Right forelimb (tissue), 1 donor: Measurements from ENCODE around the gene PCBP2.
"Not testable (repeated sequence)": the region's sequence is repeated elsewhere in the genome, so short reads cannot be mapped to it uniquely, and the experiment has no call there.

Experiments
- DNase-seq: peaks from one replicate; pipeline ENCODE4 v3.0.0-alpha.2; 2018

Gene PCBP2

GRCh38 chr12:53441040-53441833, 10.7 kb upstream of the PCBP2 start, which contains the start of gene PRR13:
TSS of gene PRR13 (plus strand) at chr12:53441734. CDS start at chr12:53442715, 981 bp downstream.
- DNase-seq: peak; percentile 99

GRCh38 chr12:53443955-53444354, 7.9 kb upstream of the PCBP2 start:
- no peak for DNase-seq

GRCh38 chr12:53444593-53445325, 7.1 kb upstream of the PCBP2 start:
- DNase-seq: not testable (repeated sequence)

DNA sequence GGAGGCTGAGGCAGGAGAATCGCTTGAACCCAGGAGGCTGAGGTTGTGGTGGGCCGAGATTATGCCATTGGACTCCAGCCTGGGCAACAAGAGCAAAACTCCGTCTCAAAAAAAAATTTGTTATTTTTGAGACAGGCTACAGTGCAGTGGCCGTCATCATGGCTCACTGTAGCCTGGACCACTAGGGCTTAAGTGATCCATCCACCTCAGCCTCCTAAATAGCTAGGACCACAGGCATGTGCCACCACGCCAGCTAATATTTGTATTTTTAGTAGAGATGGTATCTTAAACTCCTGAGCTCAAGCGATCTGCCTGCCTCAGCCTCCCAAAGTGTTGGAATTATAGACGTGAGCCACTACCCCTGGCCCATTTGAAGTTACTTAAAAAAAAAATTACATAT, 966 bp upstream of the PCBP2 start:
- no peak for DNase-seq

GRCh38 chr12:53452159-53453077, 516 bp downstream of the PCBP2 start:
- peak; percentile 94 for DNase-seq

DNA sequence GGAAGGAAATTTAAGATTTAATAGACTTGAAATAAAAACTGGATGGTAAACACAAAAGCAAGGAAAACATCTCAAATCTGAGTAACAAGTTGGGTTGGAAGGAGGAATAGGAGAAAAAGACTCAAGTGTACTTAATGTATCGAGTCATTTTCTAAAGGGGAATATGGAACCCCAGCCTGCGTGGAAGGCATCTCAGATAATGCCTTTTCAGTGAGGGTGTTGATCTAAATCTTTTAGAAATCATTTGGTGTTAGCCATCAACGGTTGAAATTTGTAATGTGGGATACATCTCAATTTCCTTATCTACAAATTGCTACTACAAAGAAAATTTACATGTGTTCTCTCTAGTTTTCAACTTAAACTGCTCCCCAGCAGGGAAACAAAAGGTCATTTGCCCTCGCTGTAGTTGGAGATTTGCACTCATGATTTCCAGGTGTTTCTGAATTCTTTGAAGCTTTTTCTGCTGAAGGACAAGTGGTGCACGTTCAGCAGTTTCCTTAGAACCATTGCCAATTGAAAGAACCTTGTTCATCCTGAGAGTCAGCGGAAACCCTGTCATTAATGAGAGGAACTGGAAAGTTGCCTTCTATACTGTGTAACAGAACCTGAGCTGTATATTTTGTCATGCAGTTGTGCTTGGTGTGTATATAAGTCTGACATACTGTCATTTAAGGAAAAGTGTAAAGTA, 2.2 kb downstream of the PCBP2 start:
- DNase-seq: no peak

- no peak for DNase-seq
Observed at GRCh38 chr12:53454707-53455106, 2.8 kb downstream of the PCBP2 start.

GRCh38 chr12:53456654-53457366, 4.9 kb downstream of the PCBP2 start:
- DNase-seq: no peak

DNA sequence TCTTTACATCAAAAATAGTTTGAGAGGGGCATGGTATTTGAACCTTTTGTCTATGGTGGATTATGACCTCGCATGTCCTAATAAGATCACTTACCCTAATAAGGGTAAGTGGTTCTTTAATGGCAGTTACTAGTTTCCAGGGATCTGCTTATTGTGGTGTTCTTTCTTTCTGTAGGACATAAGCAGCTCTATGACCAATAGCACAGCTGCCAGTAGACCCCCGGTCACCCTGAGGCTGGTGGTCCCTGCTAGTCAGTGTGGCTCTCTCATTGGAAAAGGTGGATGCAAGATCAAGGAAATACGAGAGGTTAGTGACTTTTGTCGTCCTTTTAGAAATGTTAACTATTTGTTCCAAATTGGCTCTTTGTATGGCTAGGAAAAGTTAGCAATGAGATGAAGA, 7.2 kb downstream of the PCBP2 start:
- DNase-seq: no peak

- no peak for DNase-seq
Observed at GRCh38 chr12:53461059-53461458, 9.2 kb downstream of the PCBP2 start.

- no peak for DNase-seq
Observed at GRCh38 chr12:53461591-53461990, 9.7 kb downstream of the PCBP2 start.

- DNase-seq: no peak
Observed at GRCh38 chr12:53462935-53463334, 11.0 kb downstream of the PCBP2 start.

DNA sequence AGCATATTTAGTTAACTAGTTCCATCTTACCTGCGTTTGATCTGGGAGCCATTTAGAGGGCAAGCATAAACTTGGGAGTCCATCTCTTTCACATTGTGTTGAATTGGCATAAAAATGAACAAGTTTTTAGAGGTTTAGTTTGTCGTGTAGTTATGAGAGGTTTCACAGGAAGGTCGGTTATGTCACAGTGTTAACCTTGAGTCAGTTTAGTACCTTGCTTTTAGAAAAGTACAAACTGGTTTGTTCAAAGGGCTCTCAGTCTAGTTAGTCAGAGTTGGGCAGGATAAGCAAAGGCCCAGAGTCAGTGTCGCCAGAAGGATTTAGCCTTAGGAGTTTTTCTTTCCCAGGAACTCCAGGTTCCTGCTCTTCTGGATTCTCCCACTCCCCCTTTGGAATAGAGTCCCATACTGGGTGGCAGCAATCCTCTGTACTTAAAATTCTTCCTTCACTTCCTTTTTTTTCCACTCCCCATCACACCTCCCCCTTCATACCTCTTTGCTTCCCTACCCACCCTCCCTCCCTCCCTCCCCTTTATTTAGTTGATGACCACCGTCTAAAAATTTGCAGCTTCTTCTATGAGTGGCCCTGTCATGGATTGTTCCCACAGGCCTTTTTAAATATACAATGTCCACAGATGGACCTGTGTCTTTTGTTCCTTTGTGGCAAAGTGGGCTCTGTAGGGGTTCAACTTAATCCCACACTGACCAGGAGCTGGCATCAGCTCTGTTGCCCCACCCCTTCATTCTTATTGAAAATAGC, 12.1 kb downstream of the PCBP2 start:
- DNase-seq: no peak

- no peak for DNase-seq
Observed at GRCh38 chr12:53464685-53465418, 12.9 kb downstream of the PCBP2 start.

- DNase-seq: no peak
Observed at GRCh38 chr12:53465679-53466078, 13.8 kb downstream of the PCBP2 start.

- DNase-seq: no peak
Observed at GRCh38 chr12:53466640-53467039, 14.7 kb downstream of the PCBP2 start.

DNA sequence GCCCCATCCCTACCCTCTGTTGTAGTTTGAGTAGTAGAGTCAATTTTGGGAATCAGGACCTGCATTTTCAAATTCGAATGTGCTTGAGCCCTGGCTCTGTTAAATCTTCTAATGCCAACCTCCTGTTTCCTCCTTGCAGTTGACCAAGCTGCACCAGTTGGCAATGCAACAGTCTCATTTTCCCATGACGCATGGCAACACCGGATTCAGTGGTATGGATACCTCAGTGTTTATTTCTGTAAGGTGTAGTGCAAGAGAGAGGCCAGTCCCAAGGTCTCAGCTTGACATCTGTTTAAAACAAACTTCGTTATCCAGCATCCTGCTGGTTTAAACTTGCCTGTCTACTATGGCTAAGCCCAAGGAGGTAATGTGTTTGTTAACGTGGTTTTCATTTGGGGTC, 15.2 kb downstream of the PCBP2 start:
- DNase-seq: no peak

DNA sequence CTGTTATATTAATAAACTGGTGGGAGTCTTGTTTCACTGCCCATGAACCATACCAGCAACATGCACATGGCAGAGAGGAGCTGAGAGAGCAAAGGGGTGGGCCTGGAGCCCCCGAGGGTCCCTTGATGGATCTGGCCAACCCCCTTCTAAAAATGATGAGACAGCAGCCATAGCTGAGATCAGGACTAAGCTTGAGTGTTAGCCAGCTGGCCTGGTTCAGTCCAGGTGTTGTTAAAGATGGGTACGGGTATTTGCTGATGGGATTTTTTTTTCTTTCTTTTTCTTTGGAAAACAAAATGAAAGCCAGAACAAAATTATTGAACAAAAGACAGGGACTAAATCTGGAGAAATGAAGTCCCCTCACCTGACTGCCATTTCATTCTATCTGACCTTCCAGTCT, 16.0 kb downstream of the PCBP2 start:
- DNase-seq: no peak

- DNase-seq: no peak
Observed at GRCh38 chr12:53468282-53468681, 16.4 kb downstream of the PCBP2 start.

GRCh38 chr12:53472056-53472582, 20.2 kb downstream of the PCBP2 start:
- no peak for DNase-seq
